ENCODE data around the gene SNCB. TPM values are rescaled to one million over a fixed set of nuclear protein-coding genes. Genes with fewer than 3 reads are reported as not detected.

SNCB gene
- total RNA-seq, 1 experiment from 2014 or later: not detected

GRCh38 chr5:176577312-176578176, 52.8 kb downstream of the SNCB start:
- H3K27ac ChIP-seq (ENCODE audit: low read depth, low read length): no peak overlapping the region
- DNase-seq (ENCODE audit: low read depth, low spot score) (no peak), ATAC-seq (no peak)
- H4K20me1 ChIP-seq (ENCODE audit: insufficient read depth): no peaks in the 10 kb centered on the region
- no peaks in the 10 kb centered on the region for H3K9me3 ChIP-seq (ENCODE audit: control insufficient read depth in 1 of 2, insufficient read depth in 1 of 2, low read depth in 1 of 2, low read length in 2 of 2)
- H3K27me3 ChIP-seq (ENCODE audit: insufficient read depth, low read length): no peaks in the 10 kb centered on the region
- intact Hi-C loops (cut with micrococcal nuclease): no loop called here
- H2AFZ ChIP-seq (ENCODE audit: low read depth, low read length, poor library complexity, severe bottlenecking): peak overlapping the region; percentile 79
- no TSS peak for BruUV-seq (replicated peaks)
- CTCF ChIA-PET: interaction anchor here (1.0 to 1.4 kb wide), 4 partner anchors 8 to 848 kb away, joined by 3 to 4 read pairs (median 4); no protein-coding TSS in a partner anchor
- no peak for TF ChIP-seq TCF7L2 (IDR thresholded peaks at IDR 0.05; ENCODE audit: borderline replicate concordance, extremely low read depth, insufficient read depth, insufficient read length)
- TF ChIP-seq SIN3A (IDR thresholded peaks at IDR 0.05; ENCODE audit: low read depth): no peak
- RAD21 ChIA-PET (ENCODE audit: low non-redundant PET in 1 of 2, low total read pairs in 2 of 2, uncharacterized antibody in 2 of 2, unreplicated experiment in 2 of 2): interaction anchor here in 1 of 2 experiments (1.8 kb wide), 1 partner anchor 161 kb away, joined by 5 read pairs; the partner anchor contains the start of gene CLTB
- no peak overlapping the region for H3K4me3 ChIP-seq (replicated peaks in 1 of 2; ENCODE audit: low read depth in 1 of 2, low read length in 2 of 2)
- no peaks in the 10 kb centered on the region for H3K79me2 ChIP-seq (ENCODE audit: insufficient read depth, low read length)
- POLR2A ChIA-PET: no interaction called here
- no peaks in the 10 kb centered on the region for H3K36me3 ChIP-seq (ENCODE audit: control insufficient read depth in 1 of 2, insufficient read depth in 2 of 2, low read length in 2 of 2)
- H3K9me2 ChIP-seq (ENCODE audit: insufficient read depth): no peaks in the 10 kb centered on the region
- H3K4me1 ChIP-seq (ENCODE audit: control insufficient read depth in 1 of 2, insufficient read depth in 2 of 2, low read length in 2 of 2): peaks cover 0 to 18% of the 10 kb centered on the region in 2 experiments; a peak in 2 of 4 replicates
- no peak overlapping the region; the same call in 1 of the 2 replicates for H3K9ac ChIP-seq (ENCODE audit: low read length)
- peak overlapping the region; percentile 59 for H3K4me2 ChIP-seq (ENCODE audit: low read length)

- CTCF ChIA-PET: interaction anchor here (1.0 kb wide), 1 partner anchor 85 kb away, joined by 4 read pairs; no protein-coding TSS in a partner anchor
- no TSS peak for BruUV-seq (replicated peaks)
Observed at GRCh38 chr5:176575488-176576422, 54.6 kb downstream of the SNCB start.

More at GRCh38 chr5:176575488-176576422, 54.6 kb downstream of the SNCB start:
- no peaks in the 10 kb centered on the region for H3K27me3 ChIP-seq (ENCODE audit: insufficient read depth, low read length)
- no peaks in the 10 kb centered on the region for H3K79me2 ChIP-seq (ENCODE audit: insufficient read depth, low read length)
- H3K4me1 ChIP-seq (ENCODE audit: control insufficient read depth in 1 of 2, insufficient read depth in 2 of 2, low read length in 2 of 2): peaks cover 0 to 18% of the 10 kb centered on the region in 2 experiments; a peak in 2 of 4 replicates
- TF ChIP-seq SIN3A (IDR thresholded peaks at IDR 0.05; ENCODE audit: low read depth) (no peak), CEBPB (IDR thresholded peaks at IDR 0.05; ENCODE audit: low read depth) (no peak), CTCF (IDR thresholded peaks at IDR 0.05 in 2 of 3, conservative IDR thresholded peaks at IDR 0.05 in 1 of 3; ENCODE audit: borderline replicate concordance in 1 of 3, insufficient read depth in 1 of 3, low read depth in 2 of 3, low read length in 2 of 3) (no peak), EZH2phosphoT487 (IDR thresholded peaks at IDR 0.05; ENCODE audit: borderline replicate concordance) (no peak), POLR2AphosphoS5 (IDR thresholded peaks at IDR 0.05; ENCODE audit: low read depth, low read length) (no peak), YY1 (IDR thresholded peaks at IDR 0.05; ENCODE audit: extremely low read depth, insufficient replicate concordance, low read depth, low read length) (no peak), POLR2A (IDR thresholded peaks at IDR 0.05; ENCODE audit: borderline replicate concordance, extremely low read depth, insufficient read depth, insufficient read length) (no peak), RAD21 (IDR thresholded peaks at IDR 0.05; ENCODE audit: low read depth) (no peak), EZH2 (IDR thresholded peaks at IDR 0.05) (no peak), MAX (IDR thresholded peaks at IDR 0.05) (no peak), SP1 (IDR thresholded peaks at IDR 0.05; ENCODE audit: low read depth) (no peak), TCF7L2 (IDR thresholded peaks at IDR 0.05; ENCODE audit: borderline replicate concordance, extremely low read depth, insufficient read depth, insufficient read length) (no peak)
- RAD21 ChIA-PET (ENCODE audit: low non-redundant PET in 1 of 2, low total read pairs in 2 of 2, uncharacterized antibody in 2 of 2, unreplicated experiment in 2 of 2): no interaction called here
- H3K9me3 ChIP-seq (ENCODE audit: control insufficient read depth in 1 of 2, insufficient read depth in 1 of 2, low read depth in 1 of 2, low read length in 2 of 2): no peaks in the 10 kb centered on the region
- no peak overlapping the region for H2AFZ ChIP-seq (ENCODE audit: low read depth, low read length, poor library complexity, severe bottlenecking)
- POLR2A ChIA-PET: no interaction called here
- no peak for DNase-seq (ENCODE audit: low read depth, low spot score)
- no peak overlapping the region for H3K9ac ChIP-seq (ENCODE audit: low read length)
- ATAC-seq: no peak
- H3K36me3 ChIP-seq (ENCODE audit: control insufficient read depth in 1 of 2, insufficient read depth in 2 of 2, low read length in 2 of 2): no peaks in the 10 kb centered on the region
- H4K20me1 ChIP-seq (ENCODE audit: insufficient read depth): no peaks in the 10 kb centered on the region
- no peak overlapping the region for H3K4me2 ChIP-seq (ENCODE audit: low read length)
- H3K9me2 ChIP-seq (ENCODE audit: insufficient read depth): no peaks in the 10 kb centered on the region
- no peak overlapping the region for H3K27ac ChIP-seq (ENCODE audit: low read depth, low read length)
- intact Hi-C loops (cut with micrococcal nuclease): no loop called here
- H3K4me3 ChIP-seq (replicated peaks in 1 of 2; ENCODE audit: low read depth in 1 of 2, low read length in 2 of 2): no peak overlapping the region

All from HCT116 (cell line).